ENCODE measurements around the gene LSM4.
A peak's percentile ranks its signal among the peaks of the same experiment; 100 is the strongest.

Gene LSM4

DNA sequence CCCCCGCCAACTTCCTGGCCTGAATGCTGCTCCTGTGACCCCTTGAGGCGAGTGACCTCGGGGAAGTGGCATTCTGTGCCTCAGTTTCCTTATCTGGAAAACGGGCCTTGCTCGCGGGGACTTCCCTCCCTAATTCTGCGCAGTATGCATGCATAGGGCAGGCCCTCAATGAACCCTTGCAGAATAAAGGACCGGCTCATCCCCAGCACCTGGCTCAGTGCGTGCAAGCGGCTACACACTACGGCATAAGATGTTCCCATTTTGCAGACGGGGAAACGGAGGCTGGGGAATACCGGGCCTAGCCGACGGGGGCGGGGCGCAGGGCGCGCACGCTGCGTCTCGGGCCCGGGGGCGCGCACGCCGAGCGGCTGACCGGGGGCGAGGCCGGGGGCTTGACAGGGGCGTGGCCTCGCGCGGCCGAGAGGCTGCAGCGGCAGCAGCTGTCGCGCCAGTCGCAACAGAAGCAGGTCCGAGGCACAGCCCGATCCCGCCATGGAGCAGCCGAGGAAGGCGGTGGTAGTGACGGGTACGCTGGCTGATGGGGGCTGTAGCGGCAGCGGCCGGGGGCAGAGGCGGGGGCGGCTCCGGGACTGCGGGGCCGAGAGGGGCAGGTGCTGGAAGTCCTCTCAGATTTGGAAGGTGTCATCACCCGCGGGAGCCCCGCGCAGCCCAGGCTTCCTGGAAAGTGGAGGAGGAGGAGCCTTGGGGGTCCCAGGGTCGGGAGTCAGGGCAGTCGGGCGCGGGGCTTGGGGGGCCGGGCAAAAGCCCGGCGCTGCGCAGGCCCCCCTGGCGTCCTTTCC lies 17.5 kb upstream of the LSM4 start, which contains the start of gene PGPEP1:
TSS of gene PGPEP1 (plus strand) at position 409 of the 800 bp plus-strand sequence. CDS start at position 493, 84 bp downstream.
- Histone ChIP-seq H2AFZ (ENCODE audit: low read depth, low read length, severe bottlenecking) (peak within 1 kb of the TSS; percentile 89), H3K79me2 (ENCODE audit: insufficient read depth, low read length) (peaks cover 5% of the 10 kb centered on the region; the same call in 1 of the 2 replicates), H3K36me3 (ENCODE audit: low read length) (no peaks in the 10 kb centered on the region), H3F3A (ENCODE audit: insufficient read depth) (peaks cover 16% of the 10 kb centered on the region), H3K9ac (ENCODE audit: low read length) (peak within 1 kb of the TSS; percentile 79), H3K27me3 (ENCODE audit: low read length) (no peaks in the 10 kb centered on the region), H3K27ac (ENCODE audit: low read depth, low read length) (peak within 1 kb of the TSS; percentile 65), H4K20me1 (ENCODE audit: low read depth, low read length) (no peaks in the 10 kb centered on the region), H3K9me3 (ENCODE audit: insufficient read depth, low read length) (no peaks in the 10 kb centered on the region), H3K4me2 (ENCODE audit: low read depth, low read length, poor library complexity, severe bottlenecking) (peak within 1 kb of the TSS; percentile 74), H3K4me3 (ENCODE audit: insufficient read depth, low read length, poor library complexity, severe bottlenecking) (peak within 1 kb of the TSS; percentile 89), H3K9me2 (replicated peaks; ENCODE audit: insufficient read depth, low read length) (no peaks in the 10 kb centered on the region)
- no peak for TF ChIP-seq EZH2phosphoT487 (conservative IDR thresholded peaks at IDR 0.05; ENCODE audit: low read length)
- no peak for TF ChIP-seq CTCF (IDR thresholded peaks at IDR 0.05; ENCODE audit: insufficient read depth, low read length, poor library complexity, severe bottlenecking)

GRCh38 chr19:18339723-18340122 lies 16.8 kb upstream of the LSM4 start:
- Histone ChIP-seq H2AFZ (ENCODE audit: low read depth, low read length, severe bottlenecking) (peak overlapping the region; percentile 89), H3K79me2 (ENCODE audit: insufficient read depth, low read length) (peaks cover 5% of the 10 kb centered on the region; the same call in 1 of the 2 replicates), H3K9me3 (ENCODE audit: insufficient read depth, low read length) (no peaks in the 10 kb centered on the region), H3K27me3 (ENCODE audit: low read length) (no peaks in the 10 kb centered on the region), H4K20me1 (ENCODE audit: low read depth, low read length) (no peaks in the 10 kb centered on the region), H3K4me2 (ENCODE audit: low read depth, low read length, poor library complexity, severe bottlenecking) (peak overlapping the region; percentile 74), H3K9ac (ENCODE audit: low read length) (peak overlapping the region; percentile 79), H3F3A (ENCODE audit: insufficient read depth) (peaks cover 16% of the 10 kb centered on the region), H3K27ac (ENCODE audit: low read depth, low read length) (no peak overlapping the region), H3K9me2 (replicated peaks; ENCODE audit: insufficient read depth, low read length) (no peaks in the 10 kb centered on the region), H3K4me3 (ENCODE audit: insufficient read depth, low read length, poor library complexity, severe bottlenecking) (peak overlapping the region; percentile 89), H3K36me3 (ENCODE audit: low read length) (no peaks in the 10 kb centered on the region)
- TF ChIP-seq CTCF (IDR thresholded peaks at IDR 0.05; ENCODE audit: insufficient read depth, low read length, poor library complexity, severe bottlenecking) (no peak), EZH2phosphoT487 (conservative IDR thresholded peaks at IDR 0.05; ENCODE audit: low read length) (no peak)

DNA sequence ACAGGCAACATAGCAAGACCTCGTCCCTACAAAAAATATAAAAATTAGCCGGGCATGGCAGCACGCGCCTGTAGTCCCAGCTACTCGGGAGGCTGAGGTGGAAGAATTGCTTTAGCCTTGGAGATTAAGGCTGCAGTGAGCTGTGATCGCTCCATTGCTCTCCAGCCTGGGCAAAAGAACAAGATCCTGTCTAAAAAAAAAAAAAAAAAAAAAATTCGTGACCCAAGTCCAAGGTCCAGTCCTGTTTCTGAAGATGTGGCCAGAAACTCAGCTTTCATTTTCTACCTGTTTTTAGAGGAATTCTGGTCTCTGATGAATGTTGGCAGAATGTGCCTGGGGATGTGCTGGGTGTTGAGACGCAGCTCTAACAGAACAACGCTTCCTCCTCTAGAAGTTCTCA lies 15.7 kb upstream of the LSM4 start:
- Histone ChIP-seq H3K9me3 (ENCODE audit: insufficient read depth, low read length) (no peaks in the 10 kb centered on the region), H3K79me2 (ENCODE audit: insufficient read depth, low read length) (peaks cover 5% of the 10 kb centered on the region; the same call in 1 of the 2 replicates), H2AFZ (ENCODE audit: low read depth, low read length, severe bottlenecking) (no peak overlapping the region), H3K9ac (ENCODE audit: low read length) (no peak overlapping the region), H3F3A (ENCODE audit: insufficient read depth) (peaks cover 16% of the 10 kb centered on the region), H3K27me3 (ENCODE audit: low read length) (no peaks in the 10 kb centered on the region), H3K4me3 (ENCODE audit: insufficient read depth, low read length, poor library complexity, severe bottlenecking) (no peak overlapping the region), H3K4me2 (ENCODE audit: low read depth, low read length, poor library complexity, severe bottlenecking) (no peak overlapping the region), H3K36me3 (ENCODE audit: low read length) (no peaks in the 10 kb centered on the region), H4K20me1 (ENCODE audit: low read depth, low read length) (no peaks in the 10 kb centered on the region), H3K9me2 (replicated peaks; ENCODE audit: insufficient read depth, low read length) (no peaks in the 10 kb centered on the region), H3K27ac (ENCODE audit: low read depth, low read length) (no peak overlapping the region)
- TF ChIP-seq EZH2phosphoT487 (conservative IDR thresholded peaks at IDR 0.05; ENCODE audit: low read length) (no peak), CTCF (IDR thresholded peaks at IDR 0.05; ENCODE audit: insufficient read depth, low read length, poor library complexity, severe bottlenecking) (no peak)
